PFSK-1 (cell line): ENCODE data around the gene ABHD12.

ENCODE experiments used
- POLR2AphosphoS5 ChIP-seq: IDR thresholded peaks from 2 replicates; pipeline ENCODE4 v1.6.1; 2012; ENCODE audit warnings: low read depth, mild to moderate bottlenecking, control low read depth, low read length, moderate library complexity
- SIN3A ChIP-seq: IDR thresholded peaks from 2 replicates; pipeline ENCODE4 v1.6.1; 2012; ENCODE audit warnings: mild to moderate bottlenecking, low read length, moderate library complexity, borderline replicate concordance; ENCODE audit not compliant: insufficient read depth
- TAF1 ChIP-seq: IDR thresholded peaks from 2 replicates; pipeline ENCODE4 v1.6.1; 2012; ENCODE audit warnings: low read length, control low read depth, borderline replicate concordance; ENCODE audit not compliant: insufficient read depth
- TF ChIP-seq, protein P1 (sequence below), 2 experiments: IDR thresholded peaks; 2 replicates each; pipeline versions ENCODE4 v1.6.1 to v1.8.0; 2011 to 2012; ENCODE audit warnings: low read depth in 2 of 2, low read length in 2 of 2, control low read depth in 1 of 2, inconsistent platforms in 1 of 2, mild to moderate bottlenecking in 1 of 2, moderate library complexity in 1 of 2; ENCODE audit not compliant: insufficient read depth in 1 of 2

DNA sequence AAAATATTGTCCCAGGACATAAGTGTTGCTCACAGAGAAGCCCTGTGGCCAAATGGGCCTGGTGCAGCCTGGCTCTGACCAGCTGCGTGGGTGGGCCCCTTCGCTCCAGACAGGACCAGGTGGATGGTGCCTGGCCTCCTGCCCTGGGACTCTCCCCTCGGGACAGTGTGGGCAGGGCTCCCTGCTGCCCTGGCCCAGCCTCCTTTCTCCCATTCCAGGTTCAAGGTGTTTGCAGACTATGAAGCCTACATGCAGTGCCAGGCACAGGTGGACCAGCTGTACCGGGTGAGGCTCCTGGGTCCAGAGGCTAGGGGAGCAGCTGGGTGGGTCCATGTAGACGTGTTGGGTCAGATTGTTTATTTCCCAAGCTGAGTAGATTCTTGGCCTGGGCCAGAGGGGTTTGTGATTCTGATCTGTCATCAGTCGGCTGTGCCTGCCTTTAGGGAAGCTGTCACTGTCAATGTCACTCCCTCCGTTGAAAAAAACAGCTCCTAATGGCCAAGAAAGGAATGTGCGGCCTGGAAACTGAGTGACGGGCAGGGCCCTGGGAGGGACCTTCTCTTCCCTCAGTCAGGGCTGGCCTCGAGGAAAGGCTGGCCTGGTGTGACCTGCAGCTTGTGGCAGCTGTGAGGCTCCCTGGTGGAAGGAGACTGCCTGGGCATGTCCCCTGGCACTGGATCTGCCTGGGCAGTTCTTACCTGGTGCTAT is 95.1 kb downstream of the ABHD12 start:
- peak; percentile 11; the same call in 1 of the 2 replicates for TF ChIP-seq POLR2AphosphoS5
- no peak for TF ChIP-seq TAF1
- TF ChIP-seq, protein P1, sequence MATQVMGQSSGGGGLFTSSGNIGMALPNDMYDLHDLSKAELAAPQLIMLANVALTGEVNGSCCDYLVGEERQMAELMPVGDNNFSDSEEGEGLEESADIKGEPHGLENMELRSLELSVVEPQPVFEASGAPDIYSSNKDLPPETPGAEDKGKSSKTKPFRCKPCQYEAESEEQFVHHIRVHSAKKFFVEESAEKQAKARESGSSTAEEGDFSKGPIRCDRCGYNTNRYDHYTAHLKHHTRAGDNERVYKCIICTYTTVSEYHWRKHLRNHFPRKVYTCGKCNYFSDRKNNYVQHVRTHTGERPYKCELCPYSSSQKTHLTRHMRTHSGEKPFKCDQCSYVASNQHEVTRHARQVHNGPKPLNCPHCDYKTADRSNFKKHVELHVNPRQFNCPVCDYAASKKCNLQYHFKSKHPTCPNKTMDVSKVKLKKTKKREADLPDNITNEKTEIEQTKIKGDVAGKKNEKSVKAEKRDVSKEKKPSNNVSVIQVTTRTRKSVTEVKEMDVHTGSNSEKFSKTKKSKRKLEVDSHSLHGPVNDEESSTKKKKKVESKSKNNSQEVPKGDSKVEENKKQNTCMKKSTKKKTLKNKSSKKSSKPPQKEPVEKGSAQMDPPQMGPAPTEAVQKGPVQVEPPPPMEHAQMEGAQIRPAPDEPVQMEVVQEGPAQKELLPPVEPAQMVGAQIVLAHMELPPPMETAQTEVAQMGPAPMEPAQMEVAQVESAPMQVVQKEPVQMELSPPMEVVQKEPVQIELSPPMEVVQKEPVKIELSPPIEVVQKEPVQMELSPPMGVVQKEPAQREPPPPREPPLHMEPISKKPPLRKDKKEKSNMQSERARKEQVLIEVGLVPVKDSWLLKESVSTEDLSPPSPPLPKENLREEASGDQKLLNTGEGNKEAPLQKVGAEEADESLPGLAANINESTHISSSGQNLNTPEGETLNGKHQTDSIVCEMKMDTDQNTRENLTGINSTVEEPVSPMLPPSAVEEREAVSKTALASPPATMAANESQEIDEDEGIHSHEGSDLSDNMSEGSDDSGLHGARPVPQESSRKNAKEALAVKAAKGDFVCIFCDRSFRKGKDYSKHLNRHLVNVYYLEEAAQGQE (IDR thresholded peaks at IDR 0.05; ENCODE audit: insufficient read depth in 1 of 2, low read depth in 2 of 2, low read length in 2 of 2): no peak
- TF ChIP-seq SIN3A: no peak
